CD4-positive, alpha-beta memory T cell (primary cell): Measurements from ENCODE around the gene FCAMR. TPM values are rescaled to one million over a fixed set of nuclear protein-coding genes. Genes with fewer than 3 reads are reported as not detected.

ENCODE experiments used
- CTCF ChIA-PET: fragments of 350-600 bp; sonication (Branson Sonifier 250); formaldehyde crosslinking; loops from one replicate; lab custom pipeline; 2021; ENCODE audit warnings: inconsistent platforms; ENCODE audit not compliant: partially characterized antibody; lab: Charles Lee
- POLR2A ChIA-PET: fragments of 350-600 bp; sonication (Branson Sonifier 250); formaldehyde crosslinking; loops from one replicate; lab custom pipeline; 2021; ENCODE audit not compliant: partially characterized antibody; lab: Charles Lee
- DNase-seq, 5 donors: peaks; one replicate each; pipeline versions ENCODE4 v3.0.0 to v3.0.0-alpha.2; 2020 to 2022; ENCODE audit warnings: mixed read lengths in 1 of 5
- H3K27ac ChIP-seq: one replicate; pipeline ENCODE4 v1.7.0; 2013; ENCODE audit warnings: low read depth, low read length
- H3K27me3 ChIP-seq: 2 replicates; pipeline ENCODE4 v1.7.0; 2013; ENCODE audit warnings: mild to moderate bottlenecking, low read length, moderate library complexity; ENCODE audit not compliant: insufficient read depth
- H3K36me3 ChIP-seq: 2 replicates; pipeline ENCODE4 v1.7.0; 2013; ENCODE audit warnings: mild to moderate bottlenecking, low read length, moderate library complexity; ENCODE audit not compliant: insufficient read depth
- H3K4me1 ChIP-seq: 2 replicates; pipeline ENCODE4 v1.7.0; 2013; ENCODE audit warnings: mild to moderate bottlenecking, low read length, moderate library complexity; ENCODE audit not compliant: insufficient read depth
- H3K4me3 ChIP-seq, 2 donors: one replicate each; pipeline ENCODE4 v1.7.0; 2013; ENCODE audit warnings: low read length in 2 of 2, mild to moderate bottlenecking in 1 of 2
- H3K9me3 ChIP-seq, 2 donors: one replicate each; pipeline ENCODE4 v1.7.0; 2013; ENCODE audit warnings: low read length in 2 of 2, control low read depth in 1 of 2; ENCODE audit not compliant: control insufficient read depth in 1 of 2
- H3K27ac Mint-ChIP-seq, 7 donors: one replicate each; pipeline ENCODE4 v1.8.0; 2020 to 2021; ENCODE audit warnings: mixed read lengths in 7 of 7, mild to moderate bottlenecking in 6 of 7, inconsistent platforms in 3 of 7, moderate library complexity in 3 of 7
- H3K27me3 Mint-ChIP-seq, 2 donors: one replicate each; pipeline ENCODE4 v1.8.0; 2020 to 2021; ENCODE audit warnings: mixed read lengths in 2 of 2
- H3K36me3 Mint-ChIP-seq, 2 donors: one replicate each; pipeline ENCODE4 v1.8.0; 2020 to 2021; ENCODE audit warnings: mixed read lengths in 2 of 2, inconsistent platforms in 1 of 2, mild to moderate bottlenecking in 1 of 2
- H3K4me1 Mint-ChIP-seq, 4 donors: one replicate each; pipeline ENCODE4 v1.8.0; 2020 to 2021; ENCODE audit warnings: mixed read lengths in 4 of 4, mild to moderate bottlenecking in 1 of 4
- H3K4me3 Mint-ChIP-seq, 8 donors: one replicate each; pipeline ENCODE4 v1.8.0; 2020 to 2021; ENCODE audit warnings: mixed read lengths in 8 of 8, mild to moderate bottlenecking in 7 of 8, moderate library complexity in 6 of 8, inconsistent platforms in 3 of 8
- H3K9me3 Mint-ChIP-seq, 8 donors: one replicate each; pipeline ENCODE4 v1.8.0; 2020 to 2021; ENCODE audit warnings: mixed read lengths in 8 of 8, mild to moderate bottlenecking in 5 of 8, inconsistent platforms in 3 of 8, moderate library complexity in 1 of 8
- intact Hi-C: fragments of 100-400 bp; cut with micrococcal nuclease; formaldehyde crosslinking; loops from one replicate; pipeline ENCODE4 v1.15.1; 2023
- polyA plus RNA-seq, 2 donors: library from polyadenylated mRNA; unstranded; fragments of 300-500 nt; fragmentation: Illumina TruSeq; gene quantifications; one replicate each; pipeline ENCODE4 v1.2.3, GENCODE V29; 2021
- total RNA-seq, 2 experiments: library from RNA; stranded (reverse); gene quantifications; one replicate each; pipeline ENCODE4 v1.2.3, GENCODE V29; 2021

The FCAMR gene
- total and polyA plus RNA-seq, 4 experiments from 2014 or later, result not detected

- Histone ChIP-seq H3K36me3 (no peaks in the 10 kb centered on the region), H3K27ac (no peak overlapping the region), H3K9me3 (no peaks in the 10 kb centered on the region), H3K27me3 (no peaks in the 10 kb centered on the region), H3K4me3 (no peak overlapping the region), H3K4me1 (no peaks in the 10 kb centered on the region)
- no peaks in the 10 kb centered on the region for H3K36me3 Mint-ChIP-seq
- H3K27ac Mint-ChIP-seq, result no peak overlapping the region
- POLR2A ChIA-PET, result no interaction called here
- H3K4me1 Mint-ChIP-seq, result peaks cover 0 to 4% (median 2%) of the 10 kb centered on the region in 4 donors
- H3K4me3 Mint-ChIP-seq, result no peak overlapping the region
- no peaks in the 10 kb centered on the region for H3K9me3 Mint-ChIP-seq
- CTCF ChIA-PET, result interaction anchor here (1.0 to 1.2 kb wide), 2 partner anchors 10 to 89 kb away, joined by 3 to 4 read pairs; no protein-coding TSS in a partner anchor
- peaks cover 3 to 4% of the 10 kb centered on the region in 2 donors for H3K27me3 Mint-ChIP-seq
- DNase-seq, result no peak
- intact Hi-C loops, result no loop called here
These were observed 30.5 kb upstream of the FCAMR start for GRCh38 chr1:207000651-207001291.

- Mint-ChIP-seq H3K4me3 (no peak overlapping the region), H3K4me1 (no peaks in the 10 kb centered on the region), H3K9me3 (peaks cover 0 to 1% (median 0%) of the 10 kb centered on the region in 8 donors), H3K27ac (no peak overlapping the region), H3K27me3 (peaks cover 0 to 1% of the 10 kb centered on the region in 2 donors), H3K36me3 (no peaks in the 10 kb centered on the region)
- no peak overlapping the region for H3K27ac ChIP-seq
- H3K36me3 ChIP-seq, result no peaks in the 10 kb centered on the region
- POLR2A ChIA-PET, result interaction anchor here (0.6 kb wide), 1 partner anchor 69 kb away, joined by 3 read pairs; no protein-coding TSS in a partner anchor
- H3K27me3 ChIP-seq, result no peaks in the 10 kb centered on the region
- H3K4me3 ChIP-seq, result no peak overlapping the region
- no peaks in the 10 kb centered on the region for H3K4me1 ChIP-seq
- intact Hi-C loops, result no loop called here
- no peak for DNase-seq
- no peaks in the 10 kb centered on the region for H3K9me3 ChIP-seq
- CTCF ChIA-PET, result no interaction called here
These were observed 28.6 kb upstream of the FCAMR start for GRCh38 chr1:206998816-206999215.

- POLR2A ChIA-PET, result no interaction called here
- H3K9me3 ChIP-seq, result no peaks in the 10 kb centered on the region
- Mint-ChIP-seq H3K27ac (no peak overlapping the region), H3K27me3 (peaks cover 10 to 15% of the 10 kb centered on the region in 2 donors), H3K9me3 (peaks cover 0 to 2% (median 0%) of the 10 kb centered on the region in 8 donors), H3K4me1 (no peaks in the 10 kb centered on the region), H3K4me3 (no peak overlapping the region), H3K36me3 (no peaks in the 10 kb centered on the region)
- H3K27me3 ChIP-seq, result no peaks in the 10 kb centered on the region
- H3K4me1 ChIP-seq, result no peaks in the 10 kb centered on the region
- CTCF ChIA-PET, result interaction anchor here (1.0 to 6.6 kb wide), 2 partner anchors 11 to 16 kb away, joined by 3 to 29 read pairs; no protein-coding TSS in a partner anchor
- intact Hi-C loops, result no loop called here
- no peak overlapping the region for H3K27ac ChIP-seq
- no peaks in the 10 kb centered on the region for H3K36me3 ChIP-seq
- DNase-seq, result no peak
- H3K4me3 ChIP-seq, result no peak overlapping the region
These were observed 22.5 kb upstream of the FCAMR start for GRCh38 chr1:206992790-206993189.

- no peaks in the 10 kb centered on the region for H3K4me1 Mint-ChIP-seq
- H3K4me3 Mint-ChIP-seq, result no peak overlapping the region
- Histone ChIP-seq H3K4me3 (no peak overlapping the region), H3K27ac (no peak overlapping the region), H3K4me1 (no peaks in the 10 kb centered on the region), H3K9me3 (no peaks in the 10 kb centered on the region), H3K36me3 (no peaks in the 10 kb centered on the region), H3K27me3 (no peaks in the 10 kb centered on the region)
- ChIA-PET POLR2A (no interaction called here), CTCF (interaction anchor here (0.9 kb wide), 1 partner anchor 253 kb away, joined by 4 read pairs; no protein-coding TSS in a partner anchor)
- no peak for DNase-seq
- H3K9me3 Mint-ChIP-seq, result no peaks in the 10 kb centered on the region
- intact Hi-C loops, result loop anchor here (10.0 kb wide), 1 partner anchor 523 kb away; no protein-coding TSS in a partner anchor
- no peak overlapping the region for H3K27ac Mint-ChIP-seq
- H3K27me3 Mint-ChIP-seq, result peaks cover 24 to 25% of the 10 kb centered on the region in 2 donors
- H3K36me3 Mint-ChIP-seq, result no peaks in the 10 kb centered on the region
These were observed 17.6 kb upstream of the FCAMR start for GRCh38 chr1:206987873-206988272.

GRCh38 chr1:206986885-206987284, 16.6 kb upstream of the FCAMR start:
- DNase-seq, result no peak
- POLR2A ChIA-PET, result no interaction called here
- Mint-ChIP-seq H3K27me3 (peaks cover 17 to 23% of the 10 kb centered on the region in 2 donors), H3K9me3 (no peaks in the 10 kb centered on the region), H3K27ac (no peak overlapping the region), H3K4me3 (no peak overlapping the region), H3K4me1 (no peaks in the 10 kb centered on the region), H3K36me3 (no peaks in the 10 kb centered on the region)
- Histone ChIP-seq H3K4me3 (no peak overlapping the region), H3K4me1 (no peaks in the 10 kb centered on the region), H3K27me3 (no peaks in the 10 kb centered on the region), H3K36me3 (no peaks in the 10 kb centered on the region), H3K27ac (no peak overlapping the region), H3K9me3 (no peaks in the 10 kb centered on the region)
- intact Hi-C loops, result loop anchor here (10.0 kb wide), 1 partner anchor 522 kb away; no protein-coding TSS in a partner anchor
- CTCF ChIA-PET, result interaction anchor here (1.1 to 1.5 kb wide), 2 partner anchors 17 to 352 kb away, joined by 3 to 6 read pairs; partner anchors contain the start of gene DYRK3

- no peaks in the 10 kb centered on the region for H3K4me1 Mint-ChIP-seq
- Histone ChIP-seq H3K36me3 (no peaks in the 10 kb centered on the region), H3K27ac (no peak overlapping the region), H3K9me3 (no peaks in the 10 kb centered on the region), H3K4me1 (no peaks in the 10 kb centered on the region), H3K27me3 (no peaks in the 10 kb centered on the region), H3K4me3 (no peak overlapping the region)
- H3K4me3 Mint-ChIP-seq, result no peak overlapping the region
- DNase-seq, result no peak
- H3K27me3 Mint-ChIP-seq, result peaks cover 14 to 20% of the 10 kb centered on the region in 2 donors
- no peaks in the 10 kb centered on the region for H3K36me3 Mint-ChIP-seq
- peaks cover 0 to 2% (median 0%) of the 10 kb centered on the region in 8 donors for H3K9me3 Mint-ChIP-seq
- H3K27ac Mint-ChIP-seq, result no peak overlapping the region
- intact Hi-C loops, result loop anchor here (10.0 kb wide), 1 partner anchor 522 kb away; no protein-coding TSS in a partner anchor
- ChIA-PET POLR2A (no interaction called here), CTCF (interaction anchor here (0.7 to 1.5 kb wide), 5 partner anchors 18 to 351 kb away, joined by 3 to 6 read pairs (median 3); partner anchors contain the start of gene DYRK3)
These were observed 16.1 kb upstream of the FCAMR start for GRCh38 chr1:206986402-206986801.

GRCh38 chr1:206985162-206985749, 15.0 kb upstream of the FCAMR start:
- Histone ChIP-seq H3K27ac (no peak overlapping the region), H3K36me3 (no peaks in the 10 kb centered on the region), H3K9me3 (no peaks in the 10 kb centered on the region), H3K4me3 (no peak overlapping the region), H3K4me1 (no peaks in the 10 kb centered on the region), H3K27me3 (no peaks in the 10 kb centered on the region)
- no peaks in the 10 kb centered on the region for H3K36me3 Mint-ChIP-seq
- no peak overlapping the region for H3K4me3 Mint-ChIP-seq
- no peak overlapping the region for H3K27ac Mint-ChIP-seq
- peaks cover 0 to 2% (median 0%) of the 10 kb centered on the region in 8 donors for H3K9me3 Mint-ChIP-seq
- DNase-seq, result no peak
- peaks cover 13 to 20% of the 10 kb centered on the region in 2 donors for H3K27me3 Mint-ChIP-seq
- intact Hi-C loops, result loop anchor here (10.0 kb wide), 1 partner anchor 520 kb away; no protein-coding TSS in a partner anchor
- ChIA-PET POLR2A (no interaction called here), CTCF (interaction anchor here (1.0 to 1.5 kb wide), 4 partner anchors 19 to 259 kb away, joined by 3 to 6 read pairs (median 4); no protein-coding TSS in a partner anchor)
- no peaks in the 10 kb centered on the region for H3K4me1 Mint-ChIP-seq
